Keratinocyte (primary cell): ENCODE measurements around the gene ZNF526. TPM values are rescaled to one million over a fixed set of nuclear protein-coding genes. Genes with fewer than 3 reads are reported as not detected.
A peak's percentile ranks its signal among the peaks of the same experiment; 100 is the strongest.

Experiments
- DNase-seq: peaks from one replicate; pipeline ENCODE4 v3.0.0-alpha.2; 2011; ENCODE audit warnings: low read depth, missing footprints, low spot score
- FAIRE-seq: peaks from 2 replicates; lab custom pipeline; 2011; peaks lifted over from hg19 to GRCh38; lab: Jason Lieb, UNC
- H2AFZ ChIP-seq: 2 replicates; pipeline ENCODE4 v1.6.0; 2012; ENCODE audit warnings: low read length, control low read depth, inconsistent platforms; ENCODE audit not compliant: control insufficient read depth
- H3K27ac ChIP-seq: 2 replicates; pipeline ENCODE4 v1.5.1; 2011; ENCODE audit warnings: low read length; ENCODE audit not compliant: control insufficient read depth, insufficient read depth
- H3K27me3 ChIP-seq: 3 replicates; pipeline ENCODE4 v1.6.0; 2011; ENCODE audit warnings: low read length; ENCODE audit not compliant: control insufficient read depth, insufficient read depth; ENCODE audit errors: extremely low read depth
- H3K36me3 ChIP-seq, 2 experiments: 2 replicates in 1 of 2; 3 replicates in 1 of 2; pipeline ENCODE4 v1.5.1; 2011; ENCODE audit warnings: low read length in 2 of 2, mild to moderate bottlenecking in 1 of 2; ENCODE audit not compliant: control insufficient read depth in 2 of 2, insufficient read depth in 2 of 2; ENCODE audit errors: extremely low read depth in 1 of 2
- H3K4me1 ChIP-seq: 3 replicates; pipeline ENCODE4 v1.5.1; 2011; ENCODE audit warnings: low read length; ENCODE audit not compliant: control insufficient read depth, insufficient read depth; ENCODE audit errors: extremely low read depth
- H3K4me2 ChIP-seq: 3 replicates; pipeline ENCODE4 v1.6.0; 2011; ENCODE audit warnings: low read depth, low read length; ENCODE audit not compliant: control insufficient read depth, insufficient read depth; ENCODE audit errors: extremely low read depth
- H3K4me3 ChIP-seq, 3 experiments: fragments of 200-600 bp in 1 of 3; sonication (generic) in 1 of 3; 2 replicates in 2 of 3; 3 replicates in 1 of 3; pipeline ENCODE4 v1.5.1; 2011 to 2016; ENCODE audit warnings: low read length in 3 of 3, mild to moderate bottlenecking in 3 of 3, control low read depth in 2 of 3, inconsistent platforms in 1 of 3, low read depth in 1 of 3, mixed read lengths in 1 of 3, mixed run types in 1 of 3, moderate library complexity in 1 of 3; ENCODE audit not compliant: control insufficient read depth in 2 of 3, insufficient read depth in 2 of 3; ENCODE audit errors: extremely low read depth in 1 of 3
- H3K79me2 ChIP-seq: 2 replicates; pipeline ENCODE4 v1.6.0; 2012; ENCODE audit warnings: low read length; ENCODE audit not compliant: control insufficient read depth, insufficient read depth
- H3K9ac ChIP-seq: 3 replicates; pipeline ENCODE4 v1.6.0; 2011; ENCODE audit warnings: low read length; ENCODE audit not compliant: control insufficient read depth, insufficient read depth; ENCODE audit errors: extremely low read depth
- H3K9me1 ChIP-seq: 3 replicates; pipeline ENCODE4 v1.6.0; 2011; ENCODE audit warnings: low read length; ENCODE audit not compliant: control insufficient read depth, insufficient read depth; ENCODE audit errors: extremely low read depth
- H3K9me3 ChIP-seq: 2 replicates; pipeline ENCODE4 v1.5.1; 2012; ENCODE audit warnings: low read depth, low read length; ENCODE audit not compliant: control insufficient read depth
- H4K20me1 ChIP-seq: 3 replicates; pipeline ENCODE4 v1.6.0; 2011; ENCODE audit warnings: low read length; ENCODE audit not compliant: control insufficient read depth, insufficient read depth; ENCODE audit errors: extremely low read depth
- CTCF ChIP-seq, 3 experiments: IDR thresholded peaks in 1 of 3; conservative IDR thresholded peaks in 1 of 3; optimal IDR thresholded peaks in 1 of 3; 2 replicates in 2 of 3; 3 replicates in 1 of 3; pipeline versions ENCODE3 to v1.5.1; 2011; ENCODE audit warnings: low read length in 3 of 3, mild to moderate bottlenecking in 3 of 3, moderate library complexity in 2 of 3, control low read depth in 1 of 3, inconsistent platforms in 1 of 3; ENCODE audit not compliant: insufficient read depth in 2 of 3; ENCODE audit errors: extremely low read depth in 1 of 3
- EZH2 ChIP-seq: IDR thresholded peaks from one replicate; pipeline ENCODE4 v1.6.1; 2012; ENCODE audit warnings: inconsistent platforms, mild to moderate bottlenecking, low read length, moderate library complexity
- dilution Hi-C: fragments of 300-500 bp; cut with MboI; formaldehyde crosslinking; loops from one replicate; pipeline ENCODE4 v1.7.0; 2020; ENCODE audit warnings: low sequenced_read_pairs; ENCODE audit not compliant: extremely low pct_ligation_motif_present
- polyA plus RNA-seq, 5 experiments: library from polyadenylated mRNA; depleted of rRNA in 3 of 5; stranded (reverse) in 3 of 5; stranded (forward) in 1 of 5; unstranded in 1 of 5; fragments of >200 nt; gene quantifications; 1 replicate in 1 of 5; 2 replicates in 3 of 5; 3 replicates in 1 of 5; pipeline versions ENCODE4 v1.2.1 to v1.2.3, GENCODE V29; 2011 to 2012; ENCODE audit warnings: missing spikeins in 2 of 5, low read depth in 1 of 5, low replicate concordance in 1 of 5

Gene ZNF526
- polyA plus RNA-seq, 1 donor (not counting 4 experiments of a cell fraction or from before 2014, with no cell fraction given): 5.4 TPM

GRCh38 chr19:42251572-42252358 lies 31.7 kb downstream of the ZNF526 start:
- H3K4me3 ChIP-seq: peak overlapping the region; percentile 71 to 77 (median 75)
- no peaks in the 10 kb centered on the region for H3K9me1 ChIP-seq
- H3K4me2 ChIP-seq: peak overlapping the region; percentile 91
- peaks cover 57% of the 10 kb centered on the region for H3K79me2 ChIP-seq
- H3K9me3 ChIP-seq: no peaks in the 10 kb centered on the region
- FAIRE-seq (peak; percentile 84), DNase-seq (no peak)
- H3K27ac ChIP-seq: peak overlapping the region; percentile 72
- peaks cover 18% of the 10 kb centered on the region for H4K20me1 ChIP-seq
- H3K36me3 ChIP-seq: peaks cover 18 to 24% of the 10 kb centered on the region in 2 experiments
- peak overlapping the region; percentile 75 for H3K9ac ChIP-seq
- H2AFZ ChIP-seq: no peak overlapping the region
- TF ChIP-seq CTCF (optimal IDR thresholded peaks at IDR 0.05 in 1 of 3, IDR thresholded peaks at IDR 0.05 in 1 of 3, conservative IDR thresholded peaks at IDR 0.05 in 1 of 3; ENCODE audit: extremely low read depth in 1 of 3, insufficient read depth in 2 of 3, low read length in 3 of 3): no peak
- H3K27me3 ChIP-seq: no peaks in the 10 kb centered on the region
- dilution Hi-C loops: no loop called here
- peaks cover 36% of the 10 kb centered on the region for H3K4me1 ChIP-seq

DNA sequence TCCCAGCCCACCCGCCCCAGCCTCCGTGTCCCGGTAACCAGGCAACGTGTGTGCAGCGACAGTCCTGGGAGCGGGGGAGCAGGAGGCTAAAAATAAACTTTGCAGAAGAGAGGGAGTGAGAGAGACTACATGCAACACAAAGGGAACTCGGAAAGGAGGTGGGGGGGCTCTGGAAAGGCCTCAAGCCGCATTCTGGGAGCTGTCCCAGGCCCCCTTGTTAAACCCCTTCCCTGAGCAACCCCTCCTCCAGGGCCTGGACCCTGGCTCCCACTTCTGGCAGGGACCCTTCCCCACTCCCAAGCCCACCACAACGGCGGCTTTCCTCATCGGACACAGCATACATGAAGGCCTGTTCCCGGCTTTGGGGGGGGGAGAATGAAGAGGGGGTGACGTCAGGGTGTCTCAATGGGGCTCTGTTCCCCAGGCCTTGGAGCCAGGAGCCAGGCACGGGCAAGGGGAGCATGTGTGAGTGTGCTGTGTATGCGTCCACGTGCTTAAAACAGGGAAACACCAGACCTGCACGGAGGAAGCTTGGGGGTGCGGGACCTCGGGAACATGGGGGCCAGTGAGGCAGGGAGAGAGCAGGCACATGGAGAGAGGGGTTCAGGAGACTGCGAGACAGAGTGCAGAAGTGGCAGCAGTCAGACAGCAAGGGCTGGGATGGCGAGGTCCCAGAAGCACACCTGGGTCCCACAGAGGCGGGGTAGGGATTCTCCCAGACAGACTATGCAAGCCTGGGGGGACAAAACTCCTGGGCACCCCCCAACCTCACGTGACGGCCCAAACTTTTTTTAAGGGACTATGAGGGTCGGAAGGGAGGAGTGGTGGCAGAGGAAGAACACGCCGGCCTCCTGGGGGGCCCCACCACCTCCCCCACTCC lies 32.5 kb downstream of the ZNF526 start:
- Histone ChIP-seq H3K4me2 (peak overlapping the region; percentile 91), H3K4me3 (peak overlapping the region; percentile 71 to 92 (median 75)), H4K20me1 (peaks cover 18% of the 10 kb centered on the region), H3K27ac (peak overlapping the region; percentile 84), H2AFZ (no peak overlapping the region), H3K36me3 (peaks cover 17 to 21% of the 10 kb centered on the region in 2 experiments), H3K9me3 (no peaks in the 10 kb centered on the region), H3K9ac (peak overlapping the region; percentile 87), H3K27me3 (no peaks in the 10 kb centered on the region), H3K4me1 (peaks cover 36% of the 10 kb centered on the region), H3K79me2 (peaks cover 57% of the 10 kb centered on the region), H3K9me1 (no peaks in the 10 kb centered on the region)
- TF ChIP-seq EZH2: no peak
- TF ChIP-seq CTCF (optimal IDR thresholded peaks at IDR 0.05 in 1 of 3, IDR thresholded peaks at IDR 0.05 in 1 of 3, conservative IDR thresholded peaks at IDR 0.05 in 1 of 3; ENCODE audit: extremely low read depth in 1 of 3, insufficient read depth in 2 of 3, low read length in 3 of 3): no peak
- DNase-seq (no peak), FAIRE-seq (no peak)
- dilution Hi-C loops: no loop called here
